ENCODE measurements around the gene BCL2.

Gene BCL2

DNA sequence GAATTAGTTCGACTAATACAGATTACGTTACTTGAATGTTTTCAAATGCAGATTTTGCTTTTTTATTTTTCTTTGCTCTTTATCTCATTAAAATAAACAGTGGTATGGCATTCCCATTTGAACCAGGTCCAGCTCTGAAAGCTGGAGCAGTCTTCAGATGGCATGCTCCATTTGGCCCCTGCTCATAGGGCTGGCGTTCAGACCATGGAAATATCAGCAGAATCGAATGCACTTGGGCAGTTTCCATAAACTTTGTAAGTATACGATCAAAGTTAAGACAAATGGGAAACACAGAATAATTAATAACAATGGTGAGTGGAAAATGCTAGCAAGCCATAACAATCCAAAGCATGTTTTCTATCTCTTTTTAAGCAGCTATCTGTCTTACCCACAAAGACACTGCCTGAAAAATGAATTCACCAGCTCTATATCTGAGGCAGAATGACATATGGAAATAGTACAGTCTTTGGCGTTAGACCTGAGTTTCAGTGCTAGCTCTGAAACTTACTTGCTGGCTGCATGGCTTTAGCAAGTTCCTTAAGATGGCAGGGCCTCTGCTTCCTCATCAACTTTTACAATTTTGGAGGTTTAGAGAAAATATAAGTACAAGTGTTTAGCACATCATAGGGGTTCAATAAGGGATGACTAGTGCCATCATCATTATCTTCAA is 131.6 kb downstream of the BCL2 start:
- TF ChIP-seq ZBTB7A (IDR thresholded peaks at IDR 0.05; ENCODE audit: low read depth): no peak
- no peak for TF ChIP-seq RAD21 (IDR thresholded peaks at IDR 0.05; ENCODE audit: low read depth)
- no peak for TF ChIP-seq FOXM1 (IDR thresholded peaks at IDR 0.05; ENCODE audit: borderline replicate concordance, low read depth)
- TF ChIP-seq NFIC (IDR thresholded peaks at IDR 0.05): no peak
- TF ChIP-seq MAX (IDR thresholded peaks at IDR 0.05): no peak
- no peak for TF ChIP-seq REST (IDR thresholded peaks at IDR 0.05; ENCODE audit: low read depth)
- no peak for TF ChIP-seq EGR1 (IDR thresholded peaks at IDR 0.05)
- no peak for TF ChIP-seq CREB1 (IDR thresholded peaks at IDR 0.05; ENCODE audit: low read depth)
- TF ChIP-seq TAF1 (IDR thresholded peaks at IDR 0.05; ENCODE audit: low read depth): no peak
- no peak for TF ChIP-seq TEAD4 (IDR thresholded peaks at IDR 0.05)
- no peak for TF ChIP-seq EP300 (IDR thresholded peaks at IDR 0.05; ENCODE audit: borderline replicate concordance)

GRCh38 chr18:63187223-63187574 is 132.4 kb downstream of the BCL2 start:
- TF ChIP-seq TCF12 (IDR thresholded peaks at IDR 0.05; ENCODE audit: low read depth): no peak

- TF ChIP-seq CEBPB (IDR thresholded peaks at IDR 0.05) (0 out of 2 replicates have a peak, but pooled peaks have one; percentile 39), REST (IDR thresholded peaks at IDR 0.05; ENCODE audit: low read depth) (no peak), RAD21 (IDR thresholded peaks at IDR 0.05; ENCODE audit: low read depth) (no peak)
These were observed 132.9 kb downstream of the BCL2 start for GRCh38 chr18:63186520-63187222.

DNA sequence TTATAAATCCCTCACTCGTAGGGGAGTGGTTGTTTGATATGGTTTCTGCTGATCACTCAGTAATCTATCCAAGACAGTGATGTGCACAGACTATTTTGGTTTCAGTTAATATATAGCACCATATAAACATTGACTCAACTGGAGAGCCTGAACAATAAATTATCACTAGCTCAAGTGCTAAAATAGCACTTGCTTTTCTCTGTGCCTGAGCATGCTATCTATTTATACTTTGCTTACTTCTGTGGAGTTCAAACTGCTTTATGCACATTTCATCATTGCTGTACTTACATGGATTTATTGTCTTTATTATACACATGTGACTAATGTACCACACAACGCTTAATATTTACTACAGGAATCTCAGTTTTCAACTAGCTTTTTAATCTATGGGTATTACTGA is 133.6 kb downstream of the BCL2 start:
- TF ChIP-seq REST (IDR thresholded peaks at IDR 0.05; ENCODE audit: low read depth) (no peak), CEBPB (IDR thresholded peaks at IDR 0.05) (no peak), TEAD4 (IDR thresholded peaks at IDR 0.05) (no peak), FOXM1 (IDR thresholded peaks at IDR 0.05; ENCODE audit: borderline replicate concordance, low read depth) (no peak), NFIC (IDR thresholded peaks at IDR 0.05) (no peak), EP300 (IDR thresholded peaks at IDR 0.05; ENCODE audit: borderline replicate concordance) (no peak), TCF12 (IDR thresholded peaks at IDR 0.05; ENCODE audit: low read depth) (no peak), CREB1 (IDR thresholded peaks at IDR 0.05; ENCODE audit: low read depth) (no peak), YY1 (IDR thresholded peaks at IDR 0.05; ENCODE audit: low read depth) (no peak), EGR1 (IDR thresholded peaks at IDR 0.05) (no peak), RAD21 (IDR thresholded peaks at IDR 0.05; ENCODE audit: low read depth) (no peak), MAX (IDR thresholded peaks at IDR 0.05) (no peak), TAF1 (IDR thresholded peaks at IDR 0.05; ENCODE audit: low read depth) (no peak), ZBTB7A (IDR thresholded peaks at IDR 0.05; ENCODE audit: low read depth) (no peak)
- TF ChIP-seq, protein P1, sequence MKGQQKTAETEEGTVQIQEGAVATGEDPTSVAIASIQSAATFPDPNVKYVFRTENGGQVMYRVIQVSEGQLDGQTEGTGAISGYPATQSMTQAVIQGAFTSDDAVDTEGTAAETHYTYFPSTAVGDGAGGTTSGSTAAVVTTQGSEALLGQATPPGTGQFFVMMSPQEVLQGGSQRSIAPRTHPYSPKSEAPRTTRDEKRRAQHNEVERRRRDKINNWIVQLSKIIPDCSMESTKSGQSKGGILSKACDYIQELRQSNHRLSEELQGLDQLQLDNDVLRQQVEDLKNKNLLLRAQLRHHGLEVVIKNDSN (IDR thresholded peaks at IDR 0.05): no peak

Data from Ishikawa (cell line).